GM12878 (cell line): ENCODE results near the gene STAT5A.

Source experiments
- POLR2A ChIP-seq: IDR thresholded peaks from 2 replicates; pipeline ENCODE4 v1.6.1; 2011; ENCODE audit warnings: low read depth, mild to moderate bottlenecking, low read length
- SIN3A ChIP-seq: IDR thresholded peaks from 2 replicates; pipeline ENCODE4 v1.6.1; 2012; ENCODE audit warnings: low read depth, low read length, improper control_type of control experiment
- ZZZ3 ChIP-seq: IDR thresholded peaks from 2 replicates; pipeline ENCODE4 v1.6.1; 2011; ENCODE audit warnings: low read depth; ENCODE audit not compliant: control insufficient read depth, insufficient read length

DNA sequence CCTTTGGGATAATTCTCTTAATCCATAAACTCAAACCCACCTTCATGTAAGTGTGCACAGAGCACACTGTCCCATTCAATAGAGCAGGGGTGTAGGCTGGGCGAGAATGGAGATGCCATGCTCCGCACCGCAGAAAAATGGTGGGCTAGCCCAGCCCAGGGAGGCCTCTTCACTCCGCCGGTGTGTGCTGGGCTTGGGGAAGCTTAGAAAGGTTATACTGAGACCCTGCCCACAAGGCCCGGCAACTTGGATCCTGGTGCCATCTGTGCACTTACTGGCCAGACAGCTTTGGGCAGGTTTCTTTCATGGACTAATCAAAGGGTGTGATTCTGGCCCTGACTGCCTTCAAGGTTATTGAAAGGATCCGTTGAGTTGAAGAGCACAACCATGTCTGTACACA lies 3.7 kb upstream of the STAT5A start:
- TF ChIP-seq POLR2A = no peak
- no peak for TF ChIP-seq ZZZ3
- TF ChIP-seq SIN3A = no peak
